Hepatocyte (in vitro differentiated cells): ENCODE measurements around the gene NPPC. TPM values are rescaled to one million over a fixed set of nuclear protein-coding genes. Genes with fewer than 3 reads are reported as not detected.

ENCODE experiments used
- DNase-seq: peaks from one replicate; pipeline ENCODE4 v3.0.0-alpha.2; 2016; ENCODE audit warnings: low spot score
- H2AFZ ChIP-seq: fragments of 200-600 bp; sonication (generic); 2 replicates; pipeline ENCODE4 v1.6.0; 2016; ENCODE audit warnings: antibody characterized with exemption, mild to moderate bottlenecking
- H3K27ac ChIP-seq: fragments of 200-600 bp; sonication (generic); 2 replicates; pipeline ENCODE4 v1.5.1; 2016; ENCODE audit warnings: mild to moderate bottlenecking
- H3K27me3 ChIP-seq: fragments of 200-600 bp; sonication (generic); 2 replicates; pipeline ENCODE4 v1.6.1; 2016
- H3K36me3 ChIP-seq: fragments of 200-600 bp; sonication (generic); replicated peaks from 2 replicates; pipeline ENCODE4 v1.5.1; 2016; ENCODE audit warnings: low read depth; ENCODE audit not compliant: insufficient read depth
- H3K4me1 ChIP-seq: fragments of 200-600 bp; sonication (generic); 2 replicates; pipeline ENCODE4 v1.5.1; 2016; ENCODE audit warnings: mild to moderate bottlenecking, moderate library complexity; ENCODE audit not compliant: insufficient read depth
- H3K4me2 ChIP-seq: fragments of 200-600 bp; sonication (generic); 2 replicates; pipeline ENCODE4 v1.6.0; 2016
- H3K4me3 ChIP-seq: fragments of 200-600 bp; sonication (generic); 2 replicates; pipeline ENCODE4 v1.5.1; 2016; ENCODE audit warnings: mild to moderate bottlenecking
- H3K79me2 ChIP-seq: fragments of 200-600 bp; sonication (generic); 2 replicates; pipeline ENCODE4 v1.6.0; 2017; ENCODE audit warnings: mild to moderate bottlenecking
- H3K9me2 ChIP-seq: fragments of 200-600 bp; sonication (generic); replicated peaks from 2 replicates; pipeline ENCODE4 v1.6.0; 2017; ENCODE audit warnings: mild to moderate bottlenecking; ENCODE audit not compliant: insufficient read depth
- H3K9me3 ChIP-seq: fragments of 200-600 bp; sonication (generic); 2 replicates; pipeline ENCODE4 v1.5.1; 2016; ENCODE audit warnings: low read depth, mild to moderate bottlenecking
- H4K20me1 ChIP-seq: fragments of 200-600 bp; sonication (generic); 2 replicates; pipeline ENCODE4 v1.6.0; 2016; ENCODE audit warnings: mild to moderate bottlenecking; ENCODE audit not compliant: insufficient read depth, poor library complexity, severe bottlenecking
- EZH2 ChIP-seq: fragments of 200-600 bp; sonication (generic); IDR thresholded peaks from 2 replicates; pipeline ENCODE4 v1.6.1; 2016; ENCODE audit warnings: antibody characterized with exemption, mild to moderate bottlenecking, borderline replicate concordance
- EZH2phosphoT487 ChIP-seq: fragments of 200-600 bp; sonication (generic); IDR thresholded peaks from one replicate; pipeline ENCODE4 v1.6.1; 2018; ENCODE audit warnings: antibody characterized with exemption, mild to moderate bottlenecking, low read depth, moderate library complexity; ENCODE audit not compliant: unreplicated experiment, severe bottlenecking
- WGBS: methylation state at CpG from one replicate; pipeline ENCODE4 v1.1.6; 2016; ENCODE audit warnings: low lambda C conversion rate; ENCODE audit errors: missing lambda C conversion rate; 5-methylcytosine and 5-hydroxymethylcytosine counted together
- polyA plus RNA-seq: library from polyadenylated mRNA; unstranded; fragments of >200 nt; fragmentation: Nextera tagmentation; extraction: Ambion mirVana; gene quantifications from 2 replicates; pipeline ENCODE4 v1.2.1, GENCODE V29; 2016
- total RNA-seq: library from RNA; depleted of rRNA; stranded (reverse); fragments of >200 nt; gene quantifications from 2 replicates; pipeline ENCODE4 v1.2.3, GENCODE V29; 2014
- TF ChIP-seq, protein P1 (sequence below): fragments of 200-600 bp; sonication (generic); IDR thresholded peaks from 2 replicates; pipeline ENCODE4 v1.5.1; 2016; ENCODE audit warnings: antibody characterized with exemption, mild to moderate bottlenecking; ENCODE audit not compliant: poor library complexity

Gene NPPC
- total and polyA plus RNA-seq, 2 experiments from 2014 or later = 1.8 TPM; not detected in 1

DNA sequence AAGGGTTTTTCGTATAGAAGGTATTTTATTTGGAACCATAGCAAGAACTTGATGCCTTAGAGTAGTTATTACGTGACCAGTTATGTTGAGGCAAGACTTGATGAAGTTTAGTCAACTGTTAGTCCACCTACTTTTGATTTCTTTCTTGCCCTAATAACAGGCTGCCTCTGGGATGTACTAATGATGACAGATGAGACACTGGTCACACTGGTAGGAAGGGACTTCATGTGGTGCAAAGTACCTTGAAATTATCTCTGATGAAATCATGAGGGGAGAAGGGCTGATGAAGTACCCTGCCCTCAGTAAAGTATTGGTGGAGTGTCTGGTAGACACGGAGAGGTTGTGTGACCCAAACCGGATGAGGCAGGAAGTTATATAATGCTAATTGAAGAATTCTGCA is 40.7 kb upstream of the NPPC start:
- DNase-seq = no peak
- Histone ChIP-seq H4K20me1 (no peaks in the 10 kb centered on the region), H3K4me2 (no peak overlapping the region), H3K4me3 (no peak overlapping the region), H3K27ac (no peak overlapping the region), H3K9me3 (peaks cover 3% of the 10 kb centered on the region), H3K36me3 (no peaks in the 10 kb centered on the region), H3K27me3 (no peaks in the 10 kb centered on the region), H2AFZ (no peak overlapping the region), H3K4me1 (no peaks in the 10 kb centered on the region), H3K9me2 (no peaks in the 10 kb centered on the region), H3K79me2 (peaks cover 85% of the 10 kb centered on the region)
- TF ChIP-seq, protein P1, sequence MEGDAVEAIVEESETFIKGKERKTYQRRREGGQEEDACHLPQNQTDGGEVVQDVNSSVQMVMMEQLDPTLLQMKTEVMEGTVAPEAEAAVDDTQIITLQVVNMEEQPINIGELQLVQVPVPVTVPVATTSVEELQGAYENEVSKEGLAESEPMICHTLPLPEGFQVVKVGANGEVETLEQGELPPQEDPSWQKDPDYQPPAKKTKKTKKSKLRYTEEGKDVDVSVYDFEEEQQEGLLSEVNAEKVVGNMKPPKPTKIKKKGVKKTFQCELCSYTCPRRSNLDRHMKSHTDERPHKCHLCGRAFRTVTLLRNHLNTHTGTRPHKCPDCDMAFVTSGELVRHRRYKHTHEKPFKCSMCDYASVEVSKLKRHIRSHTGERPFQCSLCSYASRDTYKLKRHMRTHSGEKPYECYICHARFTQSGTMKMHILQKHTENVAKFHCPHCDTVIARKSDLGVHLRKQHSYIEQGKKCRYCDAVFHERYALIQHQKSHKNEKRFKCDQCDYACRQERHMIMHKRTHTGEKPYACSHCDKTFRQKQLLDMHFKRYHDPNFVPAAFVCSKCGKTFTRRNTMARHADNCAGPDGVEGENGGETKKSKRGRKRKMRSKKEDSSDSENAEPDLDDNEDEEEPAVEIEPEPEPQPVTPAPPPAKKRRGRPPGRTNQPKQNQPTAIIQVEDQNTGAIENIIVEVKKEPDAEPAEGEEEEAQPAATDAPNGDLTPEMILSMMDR = no peak
- TF ChIP-seq EZH2 (no peak), EZH2phosphoT487 (no peak)
- WGBS = 95% methylated on average over 4 of the region's 4 CpGs

DNA sequence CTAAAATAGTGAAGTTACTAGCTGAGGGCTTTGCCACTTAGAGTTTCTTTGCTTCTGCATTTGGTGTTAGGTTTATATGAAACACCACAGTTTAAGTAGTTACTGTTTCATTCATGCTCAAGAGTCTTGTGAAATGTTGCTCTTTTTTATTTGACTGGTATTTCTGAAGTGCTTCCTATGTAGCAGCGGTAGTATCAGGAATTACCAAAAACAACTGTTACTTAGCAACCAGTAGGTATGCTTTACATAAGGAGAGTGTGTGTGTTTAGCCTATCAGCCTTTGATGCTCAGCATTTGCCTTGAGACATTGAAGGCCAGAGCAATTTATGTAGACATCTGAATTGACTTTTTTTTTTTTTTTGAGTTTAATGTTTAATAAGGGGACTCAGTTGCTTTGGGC is 38.9 kb upstream of the NPPC start:
- peaks cover 5% of the 10 kb centered on the region for H3K4me1 ChIP-seq
- H2AFZ ChIP-seq = no peak overlapping the region
- H3K27ac ChIP-seq = no peak overlapping the region
- H3K36me3 ChIP-seq = no peaks in the 10 kb centered on the region
- no peak overlapping the region for H3K4me3 ChIP-seq
- H3K9me2 ChIP-seq = no peaks in the 10 kb centered on the region
- H4K20me1 ChIP-seq = no peaks in the 10 kb centered on the region
- H3K4me2 ChIP-seq = no peak overlapping the region
- TF ChIP-seq, protein P1 = no peak
- TF ChIP-seq EZH2phosphoT487 (no peak), EZH2 (no peak)
- H3K9me3 ChIP-seq = peaks cover 3% of the 10 kb centered on the region
- peaks cover 75% of the 10 kb centered on the region for H3K79me2 ChIP-seq
- DNase-seq = no peak
- 58% methylated on average over 1 of the region's 1 CpG for WGBS
- H3K27me3 ChIP-seq = no peaks in the 10 kb centered on the region

- Histone ChIP-seq H3K4me2 (peak within 1 kb of the TSS; percentile 88), H4K20me1 (no peaks in the 10 kb centered on the region), H3K4me3 (peak within 1 kb of the TSS; percentile 86), H3K4me1 (peaks cover 5% of the 10 kb centered on the region), H3K79me2 (peaks cover 40% of the 10 kb centered on the region), H2AFZ (peak within 1 kb of the TSS; percentile 98), H3K9me3 (no peaks in the 10 kb centered on the region), H3K9me2 (no peaks in the 10 kb centered on the region), H3K27me3 (no peaks in the 10 kb centered on the region), H3K36me3 (no peaks in the 10 kb centered on the region), H3K27ac (peak within 1 kb of the TSS; percentile 95)
- TF ChIP-seq, protein P1 = no peak
- no peak for TF ChIP-seq EZH2
- under 1% methylated on average over 77 of the region's 83 CpGs for WGBS
- peak; percentile 90 for DNase-seq
Observed at GRCh38 chr2:231961349-231962166, 35.4 kb upstream of the NPPC start, which contains the start of gene DIS3L2. TSS of gene DIS3L2 (plus strand) at chr2:231961713. CDS start at chr2:232014928, 53,215 bp downstream.
